Lung (tissue), 16 donors: ENCODE data around the gene HDDC3. TPM values are rescaled to one million over a fixed set of nuclear protein-coding genes. Genes with fewer than 3 reads are reported as not detected.

Experiments used
- ATAC-seq: fragments of 200-7000 bp; cut with Tn5 transposase; one replicate; pipeline ENCODE4 v1.9.1; 2020; ENCODE audit warnings: moderate number of reproducible peaks; ENCODE audit not compliant: insufficient read depth, low FRiP score
- DNase-seq, 3 donors: peaks; one replicate each; pipeline ENCODE4 v3.0.0-alpha.2; 2013 to 2017
- H3K27ac ChIP-seq, 2 donors: one replicate each; pipeline ENCODE4 v1.5.1; 2013; ENCODE audit warnings: mild to moderate bottlenecking in 2 of 2, moderate library complexity in 2 of 2, control low read depth in 1 of 2, inconsistent platforms in 1 of 2, low read depth in 1 of 2, low read length in 1 of 2
- H3K27me3 ChIP-seq, 3 donors: one replicate each; pipeline ENCODE4 v1.5.1; 2013; ENCODE audit warnings: low read length in 2 of 3; ENCODE audit not compliant: control insufficient read depth in 3 of 3, insufficient read depth in 3 of 3
- H3K36me3 ChIP-seq, 4 donors: one replicate each; pipeline ENCODE4 v1.5.1; 2013; ENCODE audit warnings: low read length in 4 of 4, mild to moderate bottlenecking in 1 of 4, moderate library complexity in 1 of 4; ENCODE audit not compliant: control insufficient read depth in 4 of 4, insufficient read depth in 4 of 4
- H3K4me1 ChIP-seq, 5 donors: one replicate each; pipeline ENCODE4 v1.5.1; 2013; ENCODE audit warnings: low read length in 5 of 5, mild to moderate bottlenecking in 2 of 5, moderate library complexity in 1 of 5; ENCODE audit not compliant: control insufficient read depth in 5 of 5, insufficient read depth in 5 of 5
- H3K4me3 ChIP-seq: one replicate; pipeline ENCODE4 v1.5.1; 2013; ENCODE audit warnings: mild to moderate bottlenecking, control low read depth, moderate library complexity
- H3K9ac ChIP-seq, 2 donors: one replicate each; pipeline ENCODE4 v1.5.1; 2013; ENCODE audit warnings: low read length in 2 of 2, control low read depth in 1 of 2; ENCODE audit not compliant: insufficient read depth in 1 of 2
- H3K9me3 ChIP-seq, 4 donors: one replicate each; pipeline ENCODE4 v1.5.1; 2013; ENCODE audit warnings: low read length in 3 of 4, mild to moderate bottlenecking in 1 of 4, moderate library complexity in 1 of 4; ENCODE audit not compliant: control insufficient read depth in 4 of 4, insufficient read depth in 3 of 4
- CTCF ChIP-seq: IDR thresholded peaks from 2 replicates; pipeline ENCODE4 v1.5.1; 2012; ENCODE audit warnings: mild to moderate bottlenecking; ENCODE audit errors: control extremely low read depth, extremely low read depth
- WGBS, 2 donors: extraction: QIAGEN DNeasy Blood & Tissue Kit; methylation state at CpG; one replicate each; pipeline ENCODE4 v1.1.7; 2013; 5-methylcytosine and 5-hydroxymethylcytosine counted together
- long read RNA-seq, 5 donors: transcript quantifications; one replicate each; lab custom pipeline, GENCODE V29; 2026
- polyA plus RNA-seq, 2 donors: library from polyadenylated mRNA; stranded (reverse); fragments of 200-250 nt; gene quantifications; one replicate each; pipeline ENCODE4 v1.2.1, GENCODE V29; 2013
- total RNA-seq, 2 donors: library from RNA; depleted of rRNA in 1 of 2; stranded (reverse); fragments of >200 nt in 1 of 2; gene quantifications; one replicate each; pipeline ENCODE4 v1.2.1, GENCODE V29; 2014 to 2021
- donor health status: control.
- donor health status: control.
- donor health status: Bipolar disorder and iron deficiency.
- donor health status: healthy.
- donor health status: DM: yes; HTN: yes; CAD: no.

Gene HDDC3
- 10 to 100 TPM; 12.7 to 16.9 TPM for total RNA-seq
- 10 to 100 TPM; 16.0 to 19.6 TPM for polyA plus RNA-seq
- long read RNA-seq, donor 1, full-length matches to known transcripts, result 16 of 16 reads
- long read RNA-seq, donor 1, partial matches to known transcripts, result 0 of 16 reads
- long read RNA-seq, donor 1, other reads (novel, unspliced or antisense), result 0 of 16 reads
- long read RNA-seq, donor 2, full-length matches to known transcripts, result 3 of 3 reads
- long read RNA-seq, donor 2, partial matches to known transcripts, result 0 of 3 reads
- long read RNA-seq, donor 2, other reads (novel, unspliced or antisense), result 0 of 3 reads
- long read RNA-seq, donor 3, partial matches to known transcripts, result 0 of 4 reads
- long read RNA-seq, donor 3, other reads (novel, unspliced or antisense), result 0 of 4 reads
- long read RNA-seq, donor 4, partial matches to known transcripts, result 0 of 1 reads
- long read RNA-seq, donor 4, other reads (novel, unspliced or antisense), result 0 of 1 reads
- long read RNA-seq, donor 5, transcript HDDC3-202 (4 exons, 1,880 nt), result major isoform, 12 of 15 reads
- long read RNA-seq, donor 5, partial matches to known transcripts, result 0 of 15 reads
- long read RNA-seq, donor 5, other reads (novel, unspliced or antisense), result 0 of 15 reads

GRCh38 chr15:90931828-90932659 is at the start of gene HDDC3:
Gene HDDC3, minus strand, starts transcription at chr15:90932549. Its CDS starts 9 bp downstream, at chr15:90932540.
- ATAC-seq (peak; percentile 68), DNase-seq (peak; percentile 82 to 88 (median 88))
- Histone ChIP-seq H3K4me3 (peak within 1 kb of the TSS; percentile 63), H3K9ac (peak within 1 kb of the TSS; percentile 73 to 91), H3K9me3 (peaks cover 0 to 2% (median 0%) of the 10 kb centered on the region in 4 donors), H3K4me1 (peaks cover 0 to 30% (median 14%) of the 10 kb centered on the region in 5 donors), H3K36me3 (peaks cover 0 to 6% (median 3%) of the 10 kb centered on the region in 4 donors), H3K27me3 (no peaks in the 10 kb centered on the region), H3K27ac (peak within 1 kb of the TSS; percentile 73 to 99)
- TF ChIP-seq CTCF, result peak; percentile 82
- 1% methylated on average over 52 of the region's 52 CpGs for WGBS, 2 donors

DNA sequence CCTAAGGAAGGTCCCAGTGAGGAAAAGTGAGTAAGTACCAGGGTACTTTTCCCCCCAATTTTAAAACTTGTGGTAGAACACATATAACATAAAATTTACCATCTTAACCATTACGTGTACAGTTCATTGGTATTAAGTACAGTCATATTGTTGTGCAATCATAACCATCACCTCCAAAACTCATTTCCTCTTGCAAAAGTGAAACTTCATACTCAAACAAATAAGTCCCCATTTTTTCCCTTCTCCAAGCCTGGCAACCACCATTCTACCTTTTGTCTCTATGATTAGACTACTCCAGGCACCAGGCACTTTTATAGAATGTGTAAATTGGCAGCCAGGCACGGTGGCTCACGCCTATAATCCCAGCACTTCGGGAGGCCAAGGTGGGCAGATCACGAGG is 49.8 kb upstream of the HDDC3 start:
- DNase-seq (no peak), ATAC-seq (no peak)
- H3K4me1 ChIP-seq, result no peaks in the 10 kb centered on the region
- no peak overlapping the region for H3K4me3 ChIP-seq
- H3K27ac ChIP-seq, result no peak overlapping the region
- WGBS, 2 donors, result 81 to 86% methylated on average over 5 of the region's 5 CpGs
- H3K9me3 ChIP-seq, result no peaks in the 10 kb centered on the region
- H3K9ac ChIP-seq, result no peak overlapping the region
- H3K27me3 ChIP-seq, result no peaks in the 10 kb centered on the region
- TF ChIP-seq CTCF, result no peak
- H3K36me3 ChIP-seq, result peaks cover 1 to 28% (median 11%) of the 10 kb centered on the region in 4 donors

DNA sequence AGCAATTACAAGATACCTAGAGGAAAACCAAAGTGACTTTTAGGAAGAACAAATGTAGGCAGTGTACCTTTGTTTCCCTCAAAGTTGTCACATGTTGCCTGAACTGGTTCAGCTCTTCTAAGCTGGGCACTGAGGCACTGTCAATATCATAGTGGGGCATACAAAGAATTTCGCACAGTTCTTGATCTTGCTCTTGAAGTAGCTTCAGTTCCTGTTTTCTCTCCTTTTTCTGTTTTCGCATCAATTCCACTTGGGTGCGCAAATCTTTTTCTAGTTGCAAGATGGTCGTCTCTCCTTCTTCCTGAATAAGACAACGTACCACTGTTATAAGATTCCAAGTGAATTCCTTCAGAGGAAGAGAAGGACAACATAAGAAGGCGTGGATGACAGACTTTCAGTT is 49.3 kb upstream of the HDDC3 start:
- no peak overlapping the region for H3K9ac ChIP-seq
- H3K4me1 ChIP-seq, result no peaks in the 10 kb centered on the region
- no peaks in the 10 kb centered on the region for H3K9me3 ChIP-seq
- peaks cover 1 to 28% (median 11%) of the 10 kb centered on the region in 4 donors for H3K36me3 ChIP-seq
- H3K4me3 ChIP-seq, result no peak overlapping the region
- 89 to 91% methylated on average over 6 of the region's 6 CpGs for whole genome bisulfite sequencing, 2 donors
- DNase-seq (no peak), ATAC-seq (no peak)
- H3K27ac ChIP-seq, result no peak overlapping the region
- H3K27me3 ChIP-seq, result no peaks in the 10 kb centered on the region
- TF ChIP-seq CTCF, result no peak
